Esophagus squamous epithelium (tissue), 4 donors: ENCODE data around the gene ATP8B4.

Experiments
- POLR2A ChIP-seq, 4 donors: fragments of 450-650 bp; IDR thresholded peaks; one replicate each; pipeline ENCODE4 v1.6.1; 2017; ENCODE audit warnings: antibody characterized with exemption in 4 of 4, mild to moderate bottlenecking in 4 of 4, moderate library complexity in 3 of 4
- TF ChIP-seq, protein P1 (sequence below), 6 experiments: fragments of 450-650 bp in 4 of 6; fragments of 200-600 bp in 2 of 6; sonication (generic) in 2 of 6; IDR thresholded peaks; one replicate each; pipeline ENCODE4 v1.5.1; 2016 to 2019; ENCODE audit warnings: antibody characterized with exemption in 6 of 6, mild to moderate bottlenecking in 4 of 6, moderate library complexity in 4 of 6

DNA sequence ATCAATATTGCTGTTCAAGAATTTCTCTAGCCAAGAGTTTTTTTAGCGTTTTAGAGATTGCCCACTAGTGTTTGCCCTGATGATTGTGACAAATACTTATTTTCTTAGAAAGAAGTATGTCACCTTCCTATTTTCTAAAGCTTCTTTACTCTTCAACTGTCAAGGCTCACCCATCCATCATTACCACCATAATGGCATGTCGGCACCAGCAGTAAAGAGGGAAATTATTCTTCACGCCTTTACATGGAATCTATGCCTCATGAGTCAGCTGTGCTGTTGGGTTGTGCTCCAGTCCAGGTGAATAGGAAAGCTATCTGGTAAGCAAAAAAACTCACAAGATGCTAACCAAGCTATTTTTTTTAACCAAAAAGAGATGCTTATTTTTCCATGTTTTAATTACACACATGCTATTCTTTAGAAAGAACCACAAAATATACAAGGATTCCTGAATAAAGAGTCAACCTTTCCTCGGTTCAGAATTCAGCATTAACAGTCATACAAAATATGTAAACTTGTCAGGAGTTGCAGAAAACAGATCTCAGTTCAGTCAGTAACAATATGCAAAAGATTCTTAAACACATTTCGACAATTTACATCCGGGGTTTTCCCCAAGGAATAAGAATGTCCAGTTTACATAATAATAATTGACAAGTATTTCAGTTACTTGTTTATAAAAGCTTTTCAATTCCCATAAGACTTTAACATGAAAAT, 128.0 kb downstream of the ATP8B4 start:
- TF ChIP-seq, protein P1, sequence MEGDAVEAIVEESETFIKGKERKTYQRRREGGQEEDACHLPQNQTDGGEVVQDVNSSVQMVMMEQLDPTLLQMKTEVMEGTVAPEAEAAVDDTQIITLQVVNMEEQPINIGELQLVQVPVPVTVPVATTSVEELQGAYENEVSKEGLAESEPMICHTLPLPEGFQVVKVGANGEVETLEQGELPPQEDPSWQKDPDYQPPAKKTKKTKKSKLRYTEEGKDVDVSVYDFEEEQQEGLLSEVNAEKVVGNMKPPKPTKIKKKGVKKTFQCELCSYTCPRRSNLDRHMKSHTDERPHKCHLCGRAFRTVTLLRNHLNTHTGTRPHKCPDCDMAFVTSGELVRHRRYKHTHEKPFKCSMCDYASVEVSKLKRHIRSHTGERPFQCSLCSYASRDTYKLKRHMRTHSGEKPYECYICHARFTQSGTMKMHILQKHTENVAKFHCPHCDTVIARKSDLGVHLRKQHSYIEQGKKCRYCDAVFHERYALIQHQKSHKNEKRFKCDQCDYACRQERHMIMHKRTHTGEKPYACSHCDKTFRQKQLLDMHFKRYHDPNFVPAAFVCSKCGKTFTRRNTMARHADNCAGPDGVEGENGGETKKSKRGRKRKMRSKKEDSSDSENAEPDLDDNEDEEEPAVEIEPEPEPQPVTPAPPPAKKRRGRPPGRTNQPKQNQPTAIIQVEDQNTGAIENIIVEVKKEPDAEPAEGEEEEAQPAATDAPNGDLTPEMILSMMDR (IDR thresholded peaks at IDR 0.05), result no peak
- no peak for TF ChIP-seq POLR2A (IDR thresholded peaks at IDR 0.05)
